HUES6 (cell line): Measurements from ENCODE around the gene POMP.

Experiments
- H3K27ac ChIP-seq: 2 replicates; pipeline ENCODE4 v1.7.0; 2013; ENCODE audit warnings: low read depth, mild to moderate bottlenecking, low read length, inconsistent platforms
- H3K27me3 ChIP-seq: 2 replicates; pipeline ENCODE4 v1.6.1; 2013; ENCODE audit warnings: low read length; ENCODE audit not compliant: control insufficient read depth, insufficient read depth
- H3K36me3 ChIP-seq: 2 replicates; pipeline ENCODE4 v1.6.1; 2013; ENCODE audit warnings: low read length; ENCODE audit not compliant: control insufficient read depth, insufficient read depth
- H3K4me1 ChIP-seq: 2 replicates; pipeline ENCODE4 v1.6.1; 2013; ENCODE audit warnings: low read length; ENCODE audit not compliant: control insufficient read depth, insufficient read depth
- H3K4me3 ChIP-seq: 2 replicates; pipeline ENCODE4 v1.5.1; 2013; ENCODE audit warnings: low read depth, low read length
- H3K9ac ChIP-seq: one replicate; pipeline ENCODE4 v1.6.1; 2013; ENCODE audit warnings: mild to moderate bottlenecking, low read length
- H3K9me3 ChIP-seq: 2 replicates; pipeline ENCODE4 v1.6.1; 2013; ENCODE audit warnings: low read depth, low read length; ENCODE audit not compliant: control insufficient read depth, insufficient read depth

The POMP gene

GRCh38 chr13:28622286-28622685 lies 36.6 kb upstream of the POMP start:
- H3K9ac ChIP-seq, result no peak overlapping the region
- H3K27ac ChIP-seq, result no peak overlapping the region
- H3K36me3 ChIP-seq, result no peaks in the 10 kb centered on the region
- peaks cover 15% of the 10 kb centered on the region; the same call in 1 of the 2 replicates for H3K4me1 ChIP-seq
- no peak overlapping the region for H3K4me3 ChIP-seq
- H3K9me3 ChIP-seq, result no peaks in the 10 kb centered on the region
- H3K27me3 ChIP-seq, result no peaks in the 10 kb centered on the region

- Histone ChIP-seq H3K27ac (no peak overlapping the region), H3K36me3 (no peaks in the 10 kb centered on the region), H3K27me3 (no peaks in the 10 kb centered on the region), H3K9ac (no peak overlapping the region), H3K4me1 (peaks cover 20% of the 10 kb centered on the region), H3K4me3 (no peak overlapping the region), H3K9me3 (no peaks in the 10 kb centered on the region)
Measured at GRCh38 chr13:28623782-28624706, 34.9 kb upstream of the POMP start.

- H3K9ac ChIP-seq, result no peak overlapping the region
- H3K27ac ChIP-seq, result no peak overlapping the region
- H3K36me3 ChIP-seq, result no peaks in the 10 kb centered on the region
- peaks cover 20% of the 10 kb centered on the region for H3K4me1 ChIP-seq
- no peak overlapping the region for H3K4me3 ChIP-seq
- H3K9me3 ChIP-seq, result no peaks in the 10 kb centered on the region
- H3K27me3 ChIP-seq, result no peaks in the 10 kb centered on the region
Measured at GRCh38 chr13:28624707-28625432, 34.1 kb upstream of the POMP start.

- H3K9ac ChIP-seq, result no peak overlapping the region
- H3K9me3 ChIP-seq, result no peaks in the 10 kb centered on the region
- no peak overlapping the region for H3K27ac ChIP-seq
- H3K4me1 ChIP-seq, result peaks cover 20% of the 10 kb centered on the region
- no peaks in the 10 kb centered on the region for H3K36me3 ChIP-seq
- no peak overlapping the region for H3K4me3 ChIP-seq
- H3K27me3 ChIP-seq, result no peaks in the 10 kb centered on the region
Measured at GRCh38 chr13:28626266-28626665, 32.7 kb upstream of the POMP start.

- Histone ChIP-seq H3K27ac (no peak overlapping the region), H3K4me3 (no peak overlapping the region), H3K27me3 (no peaks in the 10 kb centered on the region), H3K4me1 (peaks cover 20% of the 10 kb centered on the region), H3K9ac (no peak overlapping the region), H3K36me3 (no peaks in the 10 kb centered on the region), H3K9me3 (no peaks in the 10 kb centered on the region)
Measured at GRCh38 chr13:28628241-28628640, 30.7 kb upstream of the POMP start.

- Histone ChIP-seq H3K9me3 (no peaks in the 10 kb centered on the region), H3K27me3 (no peaks in the 10 kb centered on the region), H3K36me3 (no peaks in the 10 kb centered on the region), H3K4me1 (peaks cover 4% of the 10 kb centered on the region; the same call in 1 of the 2 replicates), H3K4me3 (no peak overlapping the region), H3K27ac (no peak overlapping the region), H3K9ac (no peak overlapping the region)
Measured at GRCh38 chr13:28630869-28631268, 28.1 kb upstream of the POMP start.

GRCh38 chr13:28631801-28632200 lies 27.1 kb upstream of the POMP start:
- H3K36me3 ChIP-seq, result no peaks in the 10 kb centered on the region

GRCh38 chr13:28636069-28636468 lies 22.9 kb upstream of the POMP start:
- no peak overlapping the region for H3K4me3 ChIP-seq
- peaks cover 9% of the 10 kb centered on the region for H3K4me1 ChIP-seq
- no peaks in the 10 kb centered on the region for H3K27me3 ChIP-seq
- no peaks in the 10 kb centered on the region for H3K9me3 ChIP-seq
- H3K9ac ChIP-seq, result no peak overlapping the region
- H3K36me3 ChIP-seq, result no peaks in the 10 kb centered on the region
- no peak overlapping the region for H3K27ac ChIP-seq

More at GRCh38 chr13:28631801-28632200, 27.1 kb upstream of the POMP start:
- no peak overlapping the region for H3K27ac ChIP-seq
- no peaks in the 10 kb centered on the region for H3K27me3 ChIP-seq
- no peak overlapping the region for H3K9ac ChIP-seq
- H3K9me3 ChIP-seq, result no peaks in the 10 kb centered on the region
- H3K4me3 ChIP-seq, result no peak overlapping the region
- peaks cover 4% of the 10 kb centered on the region; the same call in 1 of the 2 replicates for H3K4me1 ChIP-seq

GRCh38 chr13:28636677-28637317 lies 22.1 kb upstream of the POMP start:
- no peak overlapping the region for H3K27ac ChIP-seq

GRCh38 chr13:28637714-28638355 lies 21.1 kb upstream of the POMP start:
- Histone ChIP-seq H3K9me3 (no peaks in the 10 kb centered on the region), H3K27me3 (no peaks in the 10 kb centered on the region), H3K9ac (no peak overlapping the region), H3K4me3 (no peak overlapping the region), H3K4me1 (peaks cover 9% of the 10 kb centered on the region), H3K27ac (no peak overlapping the region), H3K36me3 (no peaks in the 10 kb centered on the region)

More at GRCh38 chr13:28636677-28637317, 22.1 kb upstream of the POMP start:
- Histone ChIP-seq H3K36me3 (no peaks in the 10 kb centered on the region), H3K4me3 (no peak overlapping the region), H3K27me3 (no peaks in the 10 kb centered on the region), H3K9ac (no peak overlapping the region), H3K4me1 (peaks cover 9% of the 10 kb centered on the region), H3K9me3 (no peaks in the 10 kb centered on the region)
